Thymus (tissue), 11 donors: ENCODE results near the gene CPPED1. TPM values are rescaled to one million over a fixed set of nuclear protein-coding genes. Genes with fewer than 3 reads are reported as not detected.

Experiments used
- DNase-seq, 9 donors: peaks; one replicate each; pipeline ENCODE4 v3.0.0-alpha.2; 2013; ENCODE audit warnings: low spot score in 9 of 9, low read depth in 6 of 9, missing footprints in 1 of 9
- H3K27ac ChIP-seq, 2 donors: one replicate each; pipeline ENCODE4 v1.5.1; 2013; ENCODE audit warnings: control low read depth in 1 of 2, low read depth in 1 of 2, low read length in 1 of 2, mild to moderate bottlenecking in 1 of 2, moderate library complexity in 1 of 2
- H3K27me3 ChIP-seq, 2 donors: one replicate each; pipeline ENCODE4 v1.5.1; 2013; ENCODE audit warnings: low read length in 1 of 2; ENCODE audit not compliant: control insufficient read depth in 2 of 2, insufficient read depth in 1 of 2
- H3K36me3 ChIP-seq, 2 donors: one replicate each; pipeline ENCODE4 v1.5.1; 2013; ENCODE audit warnings: low read length in 1 of 2, mild to moderate bottlenecking in 1 of 2, moderate library complexity in 1 of 2; ENCODE audit not compliant: control insufficient read depth in 2 of 2, insufficient read depth in 2 of 2
- H3K4me1 ChIP-seq, 2 donors: one replicate each; pipeline ENCODE4 v1.5.1; 2013; ENCODE audit warnings: low read length in 2 of 2; ENCODE audit not compliant: control insufficient read depth in 2 of 2, insufficient read depth in 2 of 2
- H3K4me3 ChIP-seq, 2 donors: one replicate each; pipeline ENCODE4 v1.5.1; 2013; ENCODE audit warnings: low read length in 2 of 2, control low read depth in 1 of 2, mild to moderate bottlenecking in 1 of 2
- H3K9me3 ChIP-seq, 2 donors: one replicate each; pipeline ENCODE4 v1.5.1; 2013; ENCODE audit warnings: low read length in 1 of 2, mild to moderate bottlenecking in 1 of 2; ENCODE audit not compliant: control insufficient read depth in 2 of 2, insufficient read depth in 1 of 2
- WGBS: extraction: QIAGEN DNeasy Blood & Tissue Kit; methylation state at CpG from one replicate; pipeline ENCODE4 v1.1.7; 2013; 5-methylcytosine and 5-hydroxymethylcytosine counted together
- polyA plus RNA-seq: library from polyadenylated mRNA; stranded (reverse); fragments of 200-250 nt; gene quantifications from one replicate; pipeline ENCODE4 v1.2.3, GENCODE V29; 2013
- total RNA-seq: library from RNA; stranded (reverse); fragments of 120-200 nt; gene quantifications from one replicate; pipeline ENCODE4 v1.2.4, GENCODE V29; 2013
- donor health status: healthy.

Gene CPPED1
- total and polyA plus RNA-seq, 2 donors = 4.0 to 10.1 TPM

- WGBS = 89% methylated on average over 3 of the region's 3 CpGs
- Histone ChIP-seq H3K4me1 (no peaks in the 10 kb centered on the region), H3K27ac (no peak overlapping the region), H3K36me3 (no peaks in the 10 kb centered on the region), H3K9me3 (no peaks in the 10 kb centered on the region), H3K27me3 (peaks cover 0 to 2% of the 10 kb centered on the region in 2 donors), H3K4me3 (no peak overlapping the region)
- no peak for DNase-seq
Measured at GRCh38 chr16:12627394-12627793, 176.3 kb downstream of the CPPED1 start.

GRCh38 chr16:12626411-12626810 is 177.3 kb downstream of the CPPED1 start:
- no peaks in the 10 kb centered on the region for H3K36me3 ChIP-seq
- no peaks in the 10 kb centered on the region for H3K9me3 ChIP-seq
- H3K4me3 ChIP-seq = no peak overlapping the region
- peaks cover 0 to 2% of the 10 kb centered on the region in 2 donors for H3K27me3 ChIP-seq
- no peak overlapping the region for H3K27ac ChIP-seq
- WGBS = 91% methylated on average over 4 of the region's 4 CpGs
- no peak for DNase-seq
- H3K4me1 ChIP-seq = no peaks in the 10 kb centered on the region

GRCh38 chr16:12625716-12626115 is 178.0 kb downstream of the CPPED1 start:
- H3K4me1 ChIP-seq = no peaks in the 10 kb centered on the region
- no peak overlapping the region for H3K4me3 ChIP-seq
- DNase-seq = no peak
- peaks cover 0 to 2% of the 10 kb centered on the region in 2 donors for H3K27me3 ChIP-seq
- H3K27ac ChIP-seq = no peak overlapping the region
- H3K36me3 ChIP-seq = no peaks in the 10 kb centered on the region
- 91% methylated on average over 10 of the region's 10 CpGs for WGBS
- no peaks in the 10 kb centered on the region for H3K9me3 ChIP-seq

GRCh38 chr16:12625068-12625467 is 178.6 kb downstream of the CPPED1 start:
- no peaks in the 10 kb centered on the region for H3K4me1 ChIP-seq
- no peaks in the 10 kb centered on the region for H3K27me3 ChIP-seq
- H3K36me3 ChIP-seq = no peaks in the 10 kb centered on the region
- 85% methylated on average over 7 of the region's 7 CpGs for WGBS
- no peaks in the 10 kb centered on the region for H3K9me3 ChIP-seq
- no peak for DNase-seq
- H3K4me3 ChIP-seq = no peak overlapping the region
- H3K27ac ChIP-seq = no peak overlapping the region

- Histone ChIP-seq H3K27ac (no peak overlapping the region), H3K4me3 (no peak overlapping the region), H3K36me3 (no peaks in the 10 kb centered on the region), H3K4me1 (peaks cover 3 to 22% of the 10 kb centered on the region in 2 donors), H3K27me3 (no peaks in the 10 kb centered on the region), H3K9me3 (peaks cover 0 to 3% of the 10 kb centered on the region in 2 donors)
- WGBS = 87% methylated on average over 1 of the region's 1 CpG
- no peak for DNase-seq
Measured at GRCh38 chr16:12620150-12620549, 183.5 kb downstream of the CPPED1 start.

- peaks cover 0 to 3% of the 10 kb centered on the region in 2 donors for H3K9me3 ChIP-seq
- H3K27ac ChIP-seq = no peak overlapping the region
- H3K4me1 ChIP-seq = peaks cover 6 to 36% of the 10 kb centered on the region in 2 donors
- H3K4me3 ChIP-seq = no peak overlapping the region
- 95% methylated on average over 3 of the region's 3 CpGs for WGBS
- H3K27me3 ChIP-seq = no peaks in the 10 kb centered on the region
- DNase-seq = no peak
- H3K36me3 ChIP-seq = no peaks in the 10 kb centered on the region
Measured at GRCh38 chr16:12618515-12618914, 185.2 kb downstream of the CPPED1 start.

GRCh38 chr16:12617401-12617819 is 186.3 kb downstream of the CPPED1 start:
- Histone ChIP-seq H3K27ac (no peak overlapping the region), H3K9me3 (peaks cover 0 to 3% of the 10 kb centered on the region in 2 donors), H3K36me3 (no peaks in the 10 kb centered on the region), H3K4me3 (no peak overlapping the region), H3K4me1 (peaks cover 16 to 47% of the 10 kb centered on the region in 2 donors), H3K27me3 (no peaks in the 10 kb centered on the region)
- WGBS = 68% methylated on average over 9 of the region's 9 CpGs
- no peak for DNase-seq

GRCh38 chr16:12614662-12615278 is 188.9 kb downstream of the CPPED1 start:
- Histone ChIP-seq H3K27ac (no peak overlapping the region), H3K9me3 (peaks cover 0 to 3% of the 10 kb centered on the region in 2 donors), H3K36me3 (no peaks in the 10 kb centered on the region), H3K27me3 (no peaks in the 10 kb centered on the region), H3K4me1 (peaks cover 17 to 47% of the 10 kb centered on the region in 2 donors), H3K4me3 (no peak overlapping the region)
- no peak for DNase-seq
- WGBS = 90% methylated on average over 7 of the region's 7 CpGs

GRCh38 chr16:12613992-12614661 is 189.6 kb downstream of the CPPED1 start:
- Histone ChIP-seq H3K27me3 (no peaks in the 10 kb centered on the region), H3K4me1 (peaks cover 14 to 43% of the 10 kb centered on the region in 2 donors), H3K36me3 (no peaks in the 10 kb centered on the region), H3K4me3 (no peak overlapping the region), H3K9me3 (peaks cover 0 to 3% of the 10 kb centered on the region in 2 donors), H3K27ac (peak overlapping the region in 1 of 2 donors; percentile 60)
- 85% methylated on average over 14 of the region's 14 CpGs for WGBS
- DNase-seq = no peak
